ENCODE measurements around the gene HS3ST2.

HS3ST2 gene

DNA sequence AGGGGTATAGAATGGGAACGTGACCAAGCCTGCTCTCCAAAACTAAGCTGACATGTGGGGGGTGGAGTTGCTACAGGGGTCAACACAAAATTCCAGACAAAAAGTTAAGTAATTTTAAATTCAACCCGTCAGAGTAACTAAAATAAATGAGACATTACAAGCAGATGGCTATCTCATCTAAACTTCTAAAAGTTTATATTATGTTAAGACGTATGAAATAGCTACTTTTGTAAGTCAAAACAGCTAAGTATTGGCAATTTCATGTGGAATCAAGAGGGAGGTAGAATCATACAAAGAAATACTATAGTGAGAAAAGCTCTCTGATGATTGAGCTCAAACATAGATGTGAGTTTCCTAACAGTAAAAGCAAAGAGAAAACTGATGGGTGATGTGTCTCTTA lies 113.3 kb downstream of the HS3ST2 start:
- no peak overlapping the region for H3K4me3 ChIP-seq (ENCODE audit: low read length)
- TF ChIP-seq CTCF (conservative IDR thresholded peaks at IDR 0.05; ENCODE audit: low read depth, low read length) = no peak
- DNase-seq (ENCODE audit: low read depth) = no peak

- DNase-seq (ENCODE audit: low read depth) = no peak
- no peak for TF ChIP-seq CTCF (conservative IDR thresholded peaks at IDR 0.05; ENCODE audit: low read depth, low read length)
Measured at GRCh38 chr16:22928882-22929435, 115.0 kb downstream of the HS3ST2 start.

DNA sequence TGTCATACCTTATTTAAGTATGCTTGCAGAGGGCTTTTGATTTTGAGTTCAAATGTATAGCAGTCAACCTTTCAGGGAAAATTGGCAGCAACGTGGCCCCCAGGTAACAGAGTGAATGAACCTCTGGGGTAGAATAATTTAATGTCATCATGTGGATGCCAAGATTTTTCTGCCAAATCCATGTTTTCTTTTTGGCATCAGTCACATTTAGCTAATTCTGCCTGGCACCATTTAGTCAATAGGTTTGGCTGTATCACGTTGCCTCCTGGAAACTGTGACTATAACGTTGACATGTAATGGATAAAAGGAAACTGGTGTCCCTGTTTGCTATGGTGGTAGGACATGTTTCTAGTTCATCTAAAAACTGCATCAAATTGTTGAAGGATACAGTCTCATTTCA lies 115.5 kb downstream of the HS3ST2 start:
- no peak for DNase-seq (ENCODE audit: low read depth)
- TF ChIP-seq CTCF (conservative IDR thresholded peaks at IDR 0.05; ENCODE audit: low read depth, low read length) = no peak
- no peak overlapping the region for H3K4me3 ChIP-seq (ENCODE audit: low read length)

More at GRCh38 chr16:22928882-22929435, 115.0 kb downstream of the HS3ST2 start:
- no peak overlapping the region for H3K4me3 ChIP-seq (ENCODE audit: low read length)

GRCh38 chr16:22932032-22932771 lies 118.2 kb downstream of the HS3ST2 start:
- DNase-seq (ENCODE audit: low read depth) = no peak
- TF ChIP-seq CTCF (conservative IDR thresholded peaks at IDR 0.05; ENCODE audit: low read depth, low read length) = no peak

GRCh38 chr16:22933173-22933572 lies 119.2 kb downstream of the HS3ST2 start:
- no peak overlapping the region for H3K4me3 ChIP-seq (ENCODE audit: low read length)
- no peak for TF ChIP-seq CTCF (conservative IDR thresholded peaks at IDR 0.05; ENCODE audit: low read depth, low read length)
- DNase-seq (ENCODE audit: low read depth) = no peak

More at GRCh38 chr16:22932032-22932771, 118.2 kb downstream of the HS3ST2 start:
- H3K4me3 ChIP-seq (ENCODE audit: low read length) = no peak overlapping the region

- no peak overlapping the region for H3K4me3 ChIP-seq (ENCODE audit: low read length)
- DNase-seq (ENCODE audit: low read depth) = no peak
- no peak for TF ChIP-seq CTCF (conservative IDR thresholded peaks at IDR 0.05; ENCODE audit: low read depth, low read length)
Measured at GRCh38 chr16:22934786-22935185, 120.8 kb downstream of the HS3ST2 start.

- DNase-seq (ENCODE audit: low read depth) = no peak
- H3K4me3 ChIP-seq (ENCODE audit: low read length) = no peak overlapping the region
- TF ChIP-seq CTCF (conservative IDR thresholded peaks at IDR 0.05; ENCODE audit: low read depth, low read length) = no peak
Measured at GRCh38 chr16:22937169-22937568, 123.2 kb downstream of the HS3ST2 start.
